PC-9 (cell line): ENCODE results near the gene ESRP2.

ENCODE experiments used
- CTCF ChIP-seq: fragments of 200-600 bp; sonication (generic); conservative IDR thresholded peaks from 2 replicates; pipeline ENCODE4 v1.6.1; 2017; ENCODE audit warnings: mixed run types, antibody characterized with exemption, mild to moderate bottlenecking, moderate library complexity
- EZH2 ChIP-seq: fragments of 200-600 bp; sonication (generic); IDR thresholded peaks from 2 replicates; pipeline ENCODE4 v1.8.0; 2017; ENCODE audit warnings: antibody characterized with exemption, low read depth

GRCh38 chr16:68251832-68252231 is 15.9 kb upstream of the ESRP2 start:
- TF ChIP-seq CTCF (no peak), EZH2 (no peak)
